HG02884 (cell line): Measurements from ENCODE around the gene SPOCD1.

Source experiments
- ATAC-seq: cut with Tn5 transposase; IDR thresholded peaks from one replicate; pipeline ENCODE4 v1.9.1; 2021; ENCODE audit warnings: mild to moderate bottlenecking, moderate library complexity; ENCODE audit not compliant: unreplicated experiment

The SPOCD1 gene

GRCh38 chr1:31773861-31774260, 42.0 kb downstream of the SPOCD1 start:
- no peak for ATAC-seq

GRCh38 chr1:31772669-31773248, 43.1 kb downstream of the SPOCD1 start:
- no peak for ATAC-seq

- ATAC-seq, result no peak
Measured at GRCh38 chr1:31771891-31772668, 43.7 kb downstream of the SPOCD1 start.

- ATAC-seq, result no peak
Measured at GRCh38 chr1:31769720-31770390, 46.0 kb downstream of the SPOCD1 start.

- ATAC-seq, result no peak
Measured at GRCh38 chr1:31768939-31769704, 46.7 kb downstream of the SPOCD1 start.

- ATAC-seq, result no peak
Measured at GRCh38 chr1:31768407-31768907, 47.4 kb downstream of the SPOCD1 start.

GRCh38 chr1:31767225-31767624, 48.6 kb downstream of the SPOCD1 start:
- no peak for ATAC-seq

- ATAC-seq, result no peak
Measured at GRCh38 chr1:31765516-31765915, 50.3 kb downstream of the SPOCD1 start.

GRCh38 chr1:31765041-31765467, 50.8 kb downstream of the SPOCD1 start:
- ATAC-seq, result no peak

- ATAC-seq, result no peak
Measured at GRCh38 chr1:31764312-31765040, 51.3 kb downstream of the SPOCD1 start, which contains the start of gene ADGRB2. Gene ADGRB2 (minus strand): TSS chr1:31764340. CDS start chr1:31757221, 7,119 bp downstream.

- ATAC-seq, result no peak
Measured at GRCh38 chr1:31763671-31764311, 52.0 kb downstream of the SPOCD1 start.

GRCh38 chr1:31762726-31763670, 52.8 kb downstream of the SPOCD1 start:
- ATAC-seq, result no peak

- ATAC-seq, result no peak
Measured at GRCh38 chr1:31762323-31762722, 53.5 kb downstream of the SPOCD1 start.

- no peak for ATAC-seq
Measured at GRCh38 chr1:31761883-31762282, 53.9 kb downstream of the SPOCD1 start.

- ATAC-seq, result no peak
Measured at GRCh38 chr1:31760471-31761470, 55.1 kb downstream of the SPOCD1 start.

GRCh38 chr1:31759298-31760023, 56.4 kb downstream of the SPOCD1 start:
- ATAC-seq, result no peak

- no peak for ATAC-seq
Measured at GRCh38 chr1:31758823-31759222, 57.0 kb downstream of the SPOCD1 start.
